Hematopoietic multipotent progenitor cell treated with erythropoietin and hydrocortisone succinate and interleukin-3 and kit ligand, for 8 days (in vitro differentiated cells): Measurements from ENCODE around the gene RFX4.
"Not testable (repeated sequence)": the region's sequence is repeated elsewhere in the genome, so short reads cannot be mapped to it uniquely, and the experiment has no call there.

ENCODE experiments used
- DNase-seq: peaks from one replicate; pipeline ENCODE4 v3.0.0-alpha.2; 2015

Gene RFX4

DNA sequence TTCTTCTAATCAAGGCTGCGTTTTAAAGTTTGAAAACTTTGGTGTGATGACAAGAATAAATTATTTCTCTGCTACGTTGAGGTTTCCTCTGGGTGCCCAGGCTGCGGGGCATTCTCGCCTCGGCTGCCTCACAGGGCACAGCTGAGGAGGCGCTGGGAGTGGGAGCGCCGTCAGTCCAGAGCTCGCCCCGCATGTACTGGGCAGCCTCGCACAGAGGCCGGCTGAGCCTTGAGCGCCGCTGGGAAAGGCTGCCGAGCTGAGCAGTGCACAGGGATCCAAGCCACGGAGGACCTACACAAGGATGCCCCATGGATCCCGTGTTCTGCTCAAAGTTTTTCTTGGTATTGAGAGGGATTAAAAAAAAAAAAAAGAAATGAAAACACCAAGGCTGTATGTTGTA, 11.6 kb downstream of the RFX4 start:
- no peak for DNase-seq

DNA sequence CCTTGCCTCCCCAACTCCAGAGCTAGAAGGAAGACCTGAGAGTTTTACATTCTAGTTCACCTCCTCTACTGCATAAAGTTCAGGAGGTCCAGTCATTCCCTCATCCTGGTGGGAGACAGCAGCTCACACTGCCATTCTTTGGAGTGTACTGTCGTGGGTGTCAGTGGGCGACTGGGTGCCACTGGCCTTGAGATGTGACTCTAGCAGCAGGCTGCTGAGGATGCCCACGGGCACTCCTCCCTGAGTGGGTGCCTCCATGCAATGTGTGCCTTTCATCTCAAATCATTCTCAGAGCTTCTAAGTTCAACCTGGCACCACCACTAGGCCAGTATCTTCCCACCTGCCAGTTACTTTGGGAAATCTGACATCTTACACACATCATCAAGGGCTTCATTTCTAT, 12.5 kb downstream of the RFX4 start:
- DNase-seq, result no peak

DNA sequence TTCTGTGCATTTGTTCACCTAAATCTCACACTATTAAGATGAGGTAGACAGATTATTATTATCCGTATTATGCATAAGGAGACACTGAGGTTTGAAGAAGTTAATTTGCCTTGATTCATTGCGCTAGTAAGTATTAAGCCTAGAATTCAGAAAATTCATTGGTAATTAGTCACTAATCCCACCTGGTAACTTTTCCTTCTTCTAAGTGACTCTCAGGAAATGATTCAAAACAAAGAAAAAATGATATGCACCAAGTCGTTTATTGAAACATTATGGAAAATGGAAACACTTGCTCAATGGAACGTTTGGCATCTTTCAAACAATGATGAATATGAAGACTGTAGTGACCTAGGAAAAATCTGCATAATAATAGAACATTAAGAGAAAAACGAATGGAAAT, 15.2 kb downstream of the RFX4 start:
- no peak for DNase-seq

DNA sequence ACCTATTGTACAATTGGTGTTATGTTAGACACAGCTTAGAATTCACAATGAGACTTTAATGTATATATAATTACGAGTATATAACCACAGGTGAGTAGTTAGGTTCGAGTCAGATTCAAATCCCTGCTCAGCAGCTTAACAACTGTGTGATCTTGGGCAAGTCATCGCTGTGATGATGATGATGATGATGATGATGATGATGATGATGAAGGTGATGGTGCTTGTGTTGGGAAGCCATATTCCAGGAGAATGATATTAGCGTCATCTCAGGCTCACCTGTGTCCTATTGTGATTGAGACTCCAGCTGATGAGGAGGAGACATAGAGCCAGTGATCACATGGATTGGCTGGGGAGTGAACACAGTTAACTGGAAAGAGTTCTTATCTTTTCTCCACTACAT, 16.5 kb downstream of the RFX4 start:
- no peak for DNase-seq

DNA sequence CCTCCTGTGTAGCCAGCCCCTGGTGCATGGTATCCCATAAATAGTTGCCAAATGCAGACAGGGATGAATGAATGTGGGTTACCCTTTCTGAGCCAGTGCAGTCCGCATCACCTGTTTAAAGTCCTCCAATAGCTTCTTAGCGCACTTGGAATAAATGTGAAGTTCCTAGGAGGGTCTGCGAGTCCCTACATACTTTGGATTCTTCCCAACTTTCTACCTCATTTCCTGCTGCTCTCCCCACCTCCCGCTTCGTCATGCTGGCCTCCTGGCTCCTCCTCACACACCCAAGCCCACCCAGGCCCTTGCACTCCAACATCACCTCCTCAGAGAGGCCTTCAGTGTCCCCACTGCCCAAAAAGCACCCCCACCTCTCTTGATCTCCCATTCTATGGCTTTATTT, 17.7 kb downstream of the RFX4 start:
- DNase-seq, result no peak

DNA sequence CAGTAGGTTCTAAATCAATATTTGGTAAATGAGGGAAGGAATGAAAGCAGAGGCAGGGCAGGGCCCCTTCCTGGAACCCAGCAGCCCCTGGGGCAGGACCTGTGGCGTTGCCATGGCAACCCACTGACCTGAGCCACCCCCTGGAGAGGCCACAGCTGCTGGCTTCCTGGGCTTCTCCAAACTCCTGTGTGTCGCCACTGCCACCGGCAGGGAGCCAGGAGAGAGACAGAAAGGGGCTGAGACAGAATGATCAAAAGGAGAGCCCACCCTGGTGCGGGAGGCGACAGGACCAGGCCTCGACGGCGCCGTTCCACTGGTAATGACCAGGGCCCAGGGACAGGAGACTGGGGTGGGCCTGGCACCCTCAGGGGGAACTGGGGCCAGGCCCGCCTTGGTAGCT, 18.2 kb downstream of the RFX4 start:
- DNase-seq, result no peak

DNA sequence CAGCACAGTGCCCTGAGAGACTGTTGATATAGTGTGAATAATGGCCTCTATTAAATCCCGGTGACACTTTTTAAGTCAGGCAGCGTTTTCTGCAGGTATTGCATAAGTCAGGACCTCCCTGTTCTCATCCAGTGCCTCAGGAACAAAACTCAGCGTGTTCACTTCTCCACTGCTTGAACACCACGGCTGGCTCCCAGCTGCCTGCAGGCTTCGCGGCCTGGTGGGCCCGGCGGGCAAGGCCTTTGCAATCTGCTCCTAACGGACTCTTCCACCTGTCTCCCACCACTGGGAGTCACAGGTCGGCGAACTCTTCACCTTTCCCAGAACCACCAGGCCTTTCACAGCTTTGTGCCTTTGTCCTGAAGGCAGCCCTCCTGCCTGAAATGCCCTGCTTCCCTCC, 18.7 kb downstream of the RFX4 start:
- DNase-seq, result no peak

DNA sequence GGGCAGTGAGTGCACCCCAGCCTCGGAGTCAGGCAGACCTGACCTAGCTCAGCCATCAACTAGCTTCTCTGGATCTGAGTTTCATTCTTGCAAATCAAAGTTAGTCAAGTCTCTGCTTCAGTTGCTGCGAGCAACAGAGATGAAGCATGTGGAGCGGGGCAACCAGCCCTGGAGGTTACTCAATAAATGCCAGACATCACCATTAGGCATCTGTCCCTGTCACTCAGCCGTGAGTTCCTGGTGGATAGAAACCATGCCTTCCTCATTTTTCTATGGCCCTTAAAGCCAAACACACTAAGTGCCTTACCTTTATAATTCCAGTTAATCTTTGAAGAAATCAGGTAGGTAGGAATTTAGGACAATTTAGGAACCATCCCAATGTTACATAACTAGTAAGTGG, 19.3 kb downstream of the RFX4 start:
- no peak for DNase-seq

DNA sequence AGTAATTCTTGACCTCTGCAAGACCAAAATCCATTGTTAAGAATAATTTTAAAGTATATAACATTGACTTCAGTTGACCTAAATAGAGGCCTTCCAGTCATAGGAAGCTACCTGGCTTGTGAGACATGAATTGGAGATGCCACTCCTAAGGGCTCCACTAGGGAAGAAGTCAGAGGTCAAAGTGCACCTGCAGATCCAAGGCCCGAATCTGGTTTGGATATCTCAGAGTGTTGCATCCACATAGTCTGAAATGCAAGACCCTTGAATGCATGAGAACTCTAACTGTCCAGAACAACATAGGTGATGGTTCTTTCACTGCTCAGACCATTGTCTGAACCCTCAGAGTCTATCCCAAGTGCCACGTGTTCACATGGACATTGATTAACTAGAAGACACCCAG, 22.4 kb downstream of the RFX4 start:
- no peak for DNase-seq

DNA sequence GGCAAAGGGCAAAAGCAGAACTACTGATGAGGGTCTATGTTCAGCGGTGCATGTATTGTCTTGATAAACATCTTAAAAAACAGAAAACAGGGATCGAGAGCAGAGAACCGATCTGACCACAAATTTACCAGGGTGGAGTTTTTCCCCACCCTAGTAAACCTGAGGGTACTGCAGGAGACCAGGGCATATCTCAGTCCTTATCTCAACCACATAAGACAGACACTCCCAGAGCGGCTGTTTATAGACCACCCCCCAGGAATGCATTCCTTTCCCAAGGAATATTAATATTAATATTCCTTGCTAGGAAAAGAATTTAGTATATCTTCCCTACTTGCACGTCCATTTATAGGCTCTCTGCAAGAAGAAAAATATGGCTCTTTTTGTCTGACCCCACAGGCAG, 37.8 kb downstream of the RFX4 start:
- DNase-seq, result not testable (repeated sequence)

DNA sequence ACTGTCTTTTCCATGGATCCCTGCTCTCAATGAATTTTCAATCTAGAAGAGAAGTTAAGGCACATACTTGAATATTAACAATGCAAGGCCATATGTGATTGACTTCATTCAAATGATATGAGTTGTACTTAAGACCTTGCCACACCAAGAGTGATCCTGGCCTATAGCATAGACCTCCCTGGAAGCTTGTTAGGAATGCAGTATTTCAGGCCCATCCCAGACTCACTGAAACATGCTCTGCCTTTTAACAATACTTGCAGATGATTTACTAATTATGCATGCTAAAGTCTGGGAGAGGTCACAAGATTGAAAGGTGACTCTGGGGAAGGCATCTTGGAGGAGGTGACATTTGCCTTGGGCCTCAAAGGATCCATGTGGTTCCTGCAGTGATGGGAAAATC, 43.2 kb downstream of the RFX4 start:
- no peak for DNase-seq

DNA sequence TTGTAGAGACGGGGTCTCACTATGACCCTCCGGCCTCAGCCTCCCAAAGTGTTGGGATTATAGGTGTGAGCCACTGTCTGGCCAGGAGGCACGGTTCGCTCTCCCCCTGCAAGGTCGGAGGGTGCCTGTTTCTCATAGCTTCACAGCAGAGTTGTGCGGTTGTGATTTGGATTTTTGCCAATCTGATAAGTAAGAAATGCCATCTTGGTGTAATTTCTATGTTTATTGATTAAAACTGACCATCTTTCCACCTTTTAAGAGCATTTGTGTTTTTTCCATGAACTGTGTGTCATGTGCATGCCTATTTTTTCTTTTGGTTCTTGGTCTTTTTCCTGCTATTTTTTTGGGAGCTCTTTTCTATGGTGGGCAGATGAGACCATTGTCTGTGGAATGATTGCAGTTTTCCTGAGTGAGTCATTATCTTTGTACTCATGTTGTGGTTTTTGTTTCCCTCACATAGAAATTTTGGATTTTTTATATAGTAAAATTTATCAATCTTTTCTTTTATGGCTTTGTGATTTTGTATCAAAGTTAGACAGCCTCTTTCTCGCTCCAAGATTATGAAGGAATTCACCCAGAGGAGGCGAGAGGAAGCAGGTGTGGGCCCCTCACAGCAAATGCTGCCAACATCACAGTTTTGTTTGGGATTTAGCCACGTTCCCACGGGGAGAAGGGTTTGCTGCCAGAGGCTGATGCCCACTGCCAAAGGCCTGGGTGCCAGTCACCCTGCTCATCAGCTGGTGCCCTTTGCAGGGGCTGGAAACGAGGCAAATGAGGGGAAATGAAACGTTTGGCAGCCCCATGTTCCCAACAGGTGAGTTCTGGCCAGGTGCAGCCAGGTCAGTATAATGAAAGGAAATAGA, 47.2 kb downstream of the RFX4 start:
- no peak for DNase-seq

DNA sequence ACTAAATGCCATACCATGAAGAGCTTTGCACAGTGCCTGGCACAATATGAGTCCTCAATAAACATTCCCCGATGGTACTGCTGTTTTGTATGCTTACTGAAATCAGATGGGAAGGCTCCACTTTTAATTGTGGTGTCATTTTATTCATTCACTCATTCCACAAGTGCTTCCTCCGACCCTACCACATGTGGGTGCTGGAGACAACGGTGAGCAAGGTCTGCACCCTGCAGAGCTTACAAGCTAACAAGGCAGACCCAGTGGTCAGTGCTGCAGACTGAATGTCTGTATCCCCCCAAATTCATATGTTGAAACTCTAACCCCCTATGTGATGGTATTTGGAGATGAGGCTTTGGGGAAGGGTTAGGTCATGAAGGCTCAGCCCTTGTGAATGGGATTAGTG, 48.3 kb downstream of the RFX4 start:
- no peak for DNase-seq

DNA sequence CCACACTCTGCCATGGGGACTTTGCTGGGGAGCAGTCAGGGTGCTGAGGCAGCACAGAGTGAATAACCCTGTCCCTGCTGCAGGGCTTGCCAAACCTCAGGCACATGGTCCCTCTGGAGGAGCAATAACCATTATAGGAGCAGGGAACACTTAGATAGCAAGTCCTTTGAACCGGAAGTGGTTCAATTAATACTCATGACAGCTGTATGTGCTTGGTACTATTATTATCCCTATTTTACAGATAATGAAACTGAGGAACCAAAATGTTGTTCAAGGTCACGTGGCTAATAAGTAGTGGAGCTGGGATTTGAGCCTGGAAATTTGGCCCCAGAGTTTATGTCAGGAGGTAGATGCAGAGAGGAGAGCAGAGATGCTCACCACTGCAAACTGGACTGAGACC, 49.0 kb downstream of the RFX4 start:
- no peak for DNase-seq

DNA sequence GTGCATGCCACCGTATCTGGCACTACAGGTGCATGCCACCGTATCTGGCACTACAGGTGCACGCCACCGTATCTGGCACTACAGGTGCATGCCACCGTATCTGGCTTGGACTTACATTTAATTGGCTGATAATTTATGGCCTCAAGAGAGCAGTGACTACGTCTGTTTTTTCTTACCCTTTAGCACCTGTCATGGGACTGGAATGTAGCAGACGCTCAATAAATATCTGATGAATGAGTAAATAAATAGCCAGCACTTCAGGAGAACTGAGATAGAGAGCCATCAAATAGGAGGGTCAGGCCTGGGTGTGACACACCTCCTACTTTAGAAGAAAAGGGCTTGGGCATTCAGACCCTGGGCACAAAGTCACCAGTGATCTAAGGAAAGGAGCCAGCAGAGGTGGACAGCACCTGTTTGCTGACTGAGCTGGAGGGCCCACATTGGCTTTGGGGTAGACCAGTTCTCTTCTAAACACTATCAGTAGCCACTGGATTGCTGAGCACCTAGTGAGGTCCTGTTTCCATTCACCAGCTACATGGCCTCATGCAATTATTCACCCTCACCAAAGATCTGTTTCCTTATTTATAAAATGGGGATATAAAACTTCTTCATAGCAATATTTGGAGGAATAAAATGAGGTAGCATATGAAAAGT, 50.1 kb downstream of the RFX4 start:
- no peak for DNase-seq

DNA sequence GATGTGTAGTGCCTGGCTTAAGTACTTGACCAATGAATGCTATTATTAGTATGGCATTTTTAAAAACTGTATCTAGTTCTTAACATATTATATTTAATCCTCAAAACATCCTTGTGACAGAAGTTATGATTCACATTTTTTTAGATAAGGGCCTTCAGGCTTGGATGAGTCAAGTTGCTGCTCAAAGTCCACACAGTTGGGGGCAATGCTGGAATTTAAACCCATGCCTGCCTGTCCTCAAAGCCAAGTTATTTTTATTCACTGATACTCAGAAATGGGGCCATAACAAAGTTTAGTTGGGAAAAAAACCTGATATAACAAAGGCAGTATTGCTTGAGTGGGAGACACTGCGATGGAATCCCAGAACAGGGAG, 50.6 kb downstream of the RFX4 start:
- DNase-seq, result no peak

DNA sequence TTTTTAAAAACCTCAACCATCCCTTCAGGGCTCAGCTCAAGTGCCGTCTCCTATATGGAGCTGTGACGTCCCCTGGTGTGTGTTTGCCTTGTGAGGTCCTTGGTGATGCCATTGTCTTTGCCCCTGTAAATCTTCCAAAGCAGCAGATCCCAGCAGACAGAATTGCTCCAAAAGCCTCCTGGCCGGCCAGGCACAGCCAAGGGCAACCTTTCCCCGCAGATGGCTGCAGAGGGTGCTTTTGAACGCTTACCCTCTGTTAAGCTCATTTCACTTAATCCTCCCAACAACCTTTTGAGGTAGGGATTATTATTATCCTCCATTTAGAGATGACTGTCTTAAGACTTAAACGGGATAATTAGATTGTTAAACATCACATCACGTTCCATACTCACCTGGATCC, 51.4 kb downstream of the RFX4 start:
- DNase-seq, result no peak

DNA sequence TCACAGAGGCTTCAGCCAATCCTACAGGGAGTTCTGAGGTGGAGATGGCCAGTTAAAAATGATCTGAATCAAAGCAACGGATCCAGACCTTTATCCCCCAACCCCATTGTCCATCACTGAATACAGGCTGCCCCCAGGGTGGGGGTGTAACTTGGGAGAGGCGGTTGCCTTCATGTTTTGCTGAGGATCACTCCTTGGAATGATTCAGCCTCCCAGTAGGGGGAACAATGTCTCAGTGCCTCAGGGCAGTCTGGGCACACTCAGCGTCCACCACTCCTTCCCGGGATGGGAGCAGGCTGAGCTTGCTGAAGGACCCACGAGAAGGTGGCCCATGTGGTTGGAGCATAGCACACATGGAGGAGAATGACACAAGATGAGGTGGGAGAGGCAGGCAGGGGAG, 60.2 kb downstream of the RFX4 start:
- no peak for DNase-seq

DNA sequence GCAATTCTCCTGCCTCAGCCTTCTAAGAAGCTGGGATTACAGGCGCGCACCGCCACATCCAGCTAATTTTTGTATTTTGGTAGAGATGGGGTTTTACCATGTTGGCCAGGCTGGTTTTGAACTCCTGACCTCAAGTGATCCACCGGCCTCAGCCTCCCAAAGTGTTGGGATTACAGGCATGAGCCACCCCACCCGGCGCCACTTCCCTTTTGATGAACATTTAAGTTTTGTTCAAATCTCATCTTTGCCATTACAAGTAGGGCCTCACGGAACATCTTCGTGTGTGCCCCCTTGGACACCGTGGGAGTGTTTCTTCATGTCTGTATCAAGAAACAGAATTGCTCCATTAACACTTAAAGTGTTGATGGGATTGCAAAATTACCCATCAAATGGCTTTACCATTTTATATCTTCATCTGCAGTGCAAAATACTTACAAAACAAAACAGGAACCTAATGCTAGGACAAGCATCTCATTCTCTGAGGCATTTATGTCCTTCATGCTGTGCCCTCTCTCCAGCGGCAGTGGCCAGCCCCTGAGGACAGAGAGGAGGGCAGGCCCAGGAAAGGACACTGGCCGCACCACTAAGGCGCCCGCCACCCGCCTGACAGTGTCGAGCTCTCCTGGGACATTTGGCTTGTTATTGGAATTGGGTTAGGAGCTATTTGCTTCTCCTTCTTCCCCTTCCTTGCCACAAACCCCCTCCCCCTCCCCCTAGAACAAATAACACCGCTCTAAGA, 61.7 kb downstream of the RFX4 start:
- DNase-seq, result no peak

DNA sequence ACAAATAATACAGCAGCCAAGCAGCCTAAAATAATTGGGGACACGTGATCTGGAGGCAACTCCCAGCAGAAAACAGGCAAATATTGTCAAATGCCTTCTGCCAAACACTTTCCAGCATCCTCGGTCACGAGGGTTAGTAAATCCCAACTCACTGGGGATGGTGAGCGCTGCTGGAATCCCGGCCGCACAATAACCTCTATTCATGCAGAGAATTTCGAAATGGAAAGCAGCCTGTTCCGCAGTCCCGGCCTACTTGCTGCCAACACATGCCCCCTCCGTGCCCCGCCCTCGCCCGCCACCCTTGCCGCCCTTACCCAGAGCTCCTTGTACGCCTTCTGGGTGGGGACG, 62.2 kb downstream of the RFX4 start:
- DNase-seq, result no peak

DNA sequence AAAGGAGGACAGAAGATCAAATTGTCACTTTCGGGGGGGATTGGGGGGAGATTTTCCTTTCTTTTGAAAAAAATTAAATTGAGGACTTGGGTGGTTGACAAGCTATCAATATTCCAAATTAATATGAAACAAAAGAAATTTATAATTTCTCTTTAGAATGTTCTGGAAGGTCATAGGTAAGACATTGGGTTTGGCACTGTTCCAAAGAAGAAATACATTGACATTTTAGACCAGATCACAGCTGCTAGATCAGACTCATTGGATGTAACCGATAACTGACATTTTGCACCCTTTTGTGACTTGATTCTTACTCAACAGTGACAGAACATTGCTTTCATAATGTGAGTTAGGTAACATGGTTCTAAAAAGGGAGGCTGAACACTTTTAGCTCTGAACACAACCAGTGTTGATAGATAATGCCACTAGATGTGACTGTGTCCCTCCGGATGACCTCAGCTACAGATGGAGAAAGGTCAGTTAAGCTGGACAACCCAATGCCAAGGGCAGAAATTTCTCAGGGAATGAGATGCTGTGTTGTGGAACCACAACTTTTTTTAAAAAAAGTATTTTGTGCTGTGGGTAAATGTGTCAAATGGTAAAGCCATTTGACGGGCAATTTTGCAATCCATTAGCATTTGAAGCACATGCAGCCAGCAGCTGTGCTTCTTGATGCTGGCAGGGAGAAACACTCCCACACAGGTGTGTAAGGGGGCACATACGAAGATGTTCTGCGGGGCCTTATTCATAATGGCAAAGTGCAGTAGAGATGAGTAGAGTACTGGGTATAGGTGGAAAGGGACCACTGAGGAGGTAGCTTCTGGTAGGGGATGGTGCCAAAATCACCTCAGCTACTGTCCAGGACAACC, 62.9 kb downstream of the RFX4 start:
- no peak for DNase-seq

DNA sequence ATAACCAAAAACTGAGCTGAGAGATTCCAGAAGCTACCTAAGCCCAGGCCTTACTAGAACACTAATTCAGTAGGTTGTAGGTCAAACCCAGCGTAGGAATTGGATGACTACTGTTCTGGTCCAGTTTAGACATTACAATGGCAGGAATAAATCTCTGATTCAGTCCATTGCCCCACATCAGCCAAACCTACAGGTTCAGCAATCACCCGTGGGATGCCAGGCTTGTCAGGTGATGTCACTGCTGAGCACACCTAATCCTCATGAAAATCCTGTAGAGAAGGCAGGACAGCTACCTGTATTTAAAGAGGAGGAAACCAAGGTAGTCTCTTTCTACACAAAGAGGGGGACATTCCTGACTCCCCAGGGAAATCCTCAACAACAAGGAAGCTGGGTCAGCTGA, 63.7 kb downstream of the RFX4 start:
- DNase-seq, result no peak

DNA sequence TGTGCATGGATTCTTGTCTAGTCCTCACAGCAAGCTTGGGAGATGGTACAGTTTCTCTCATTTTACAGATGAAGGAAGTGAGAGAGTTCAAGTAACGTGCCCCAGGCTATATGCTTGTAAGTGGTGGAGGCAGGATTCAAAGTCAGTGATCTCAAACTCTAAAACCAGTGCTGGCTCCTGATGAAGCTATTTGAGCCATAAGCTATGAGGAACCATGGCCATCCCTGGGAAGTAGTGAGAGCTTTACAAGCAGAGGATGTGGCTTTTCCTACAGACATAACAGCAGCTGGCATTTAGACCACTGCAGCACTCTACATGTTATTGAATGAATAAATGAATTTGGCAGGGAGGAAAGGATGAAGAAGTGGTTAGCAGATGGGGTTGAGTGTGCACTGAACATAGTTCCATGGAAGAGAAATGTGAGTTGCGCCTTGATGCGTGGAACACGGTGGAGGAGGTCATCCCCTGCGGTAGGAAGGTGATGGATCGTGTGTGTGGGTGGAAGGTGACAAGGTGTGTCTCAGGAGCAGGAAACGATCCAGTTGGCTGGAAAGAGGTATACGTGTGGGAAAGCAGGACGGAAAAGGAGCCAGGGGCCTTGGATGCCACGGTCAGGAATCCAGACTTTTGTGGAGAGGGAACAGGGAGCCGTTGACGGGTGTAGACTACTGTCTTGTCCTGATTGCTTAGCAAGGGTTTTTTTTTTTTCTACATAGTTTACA, 65.2 kb downstream of the RFX4 start:
- no peak for DNase-seq
